ENCODE measurements around the gene RPTOR. TPM values are rescaled to one million over a fixed set of nuclear protein-coding genes. Genes with fewer than 3 reads are reported as not detected.

RPTOR gene
- total and polyA plus RNA-seq, 10 of the 15 experiments (the other 5 are each of a cell fraction or from before 2014, with no cell fraction given): 0.18 to 32.1 (median 7.8) TPM

DNA sequence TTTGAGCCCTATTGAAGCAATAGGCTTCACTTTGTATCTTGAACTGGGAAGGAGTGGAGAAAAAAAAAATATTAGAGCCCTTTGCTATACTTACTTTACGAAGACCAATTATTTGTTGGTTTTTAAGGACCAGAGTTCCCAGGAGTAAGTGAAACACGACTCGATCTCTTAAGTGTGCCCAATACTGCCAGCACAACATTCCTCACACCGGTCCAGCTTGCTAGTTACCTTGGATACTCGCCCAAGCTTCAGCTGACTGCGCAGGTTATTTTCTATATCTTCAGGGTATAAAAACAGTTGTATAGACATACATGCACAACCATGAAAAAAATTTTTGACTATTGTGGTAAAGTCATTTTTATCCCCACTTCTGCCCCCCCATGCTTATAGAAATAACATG, 72.1 kb downstream of the RPTOR start:
- Histone ChIP-seq H4K20me1 (ENCODE audit: control insufficient read depth, insufficient read depth) (no peaks in the 10 kb centered on the region), H3K4me1 (ENCODE audit: control insufficient read depth, insufficient read depth, low read length) (no peaks in the 10 kb centered on the region; the same call in 1 of the 2 replicates), H2AFZ (ENCODE audit: control insufficient read depth, low read depth, low read length) (no peak overlapping the region), H3K9me3 (replicated peaks; ENCODE audit: control insufficient read depth, insufficient read depth, low read length) (no peaks in the 10 kb centered on the region), H3K4me3 (no peak overlapping the region), H3K27ac (ENCODE audit: control insufficient read depth, insufficient read depth) (no peak overlapping the region), H3K79me2 (ENCODE audit: control insufficient read depth, insufficient read depth, low read length) (peaks cover 26% of the 10 kb centered on the region), H3K36me3 (ENCODE audit: control insufficient read depth in 2 of 2, insufficient read depth in 2 of 2, low read length in 1 of 2) (peaks cover 0 to 3% of the 10 kb centered on the region in 2 experiments; a peak in 2 of 4 replicates), H3K9ac (ENCODE audit: control insufficient read depth, insufficient read depth, low read length) (no peak overlapping the region), H3K27me3 (replicated peaks in 1 of 2; ENCODE audit: control insufficient read depth in 2 of 2, insufficient read depth in 2 of 2, low read length in 1 of 2) (no peaks in the 10 kb centered on the region), H3K4me2 (ENCODE audit: control insufficient read depth, insufficient read depth) (no peak overlapping the region)
- ChIA-PET POLR2A (interaction anchor here (0.9 kb wide), 1 partner anchor 72 kb away, joined by 3 read pairs; no protein-coding TSS in a partner anchor), RAD21 (ENCODE audit: unreplicated experiment) (no interaction called here), SMC1A (ENCODE audit: uncharacterized antibody, unreplicated experiment) (no interaction called here), CTCF (no interaction called here)
- intact Hi-C loops (cut with micrococcal nuclease; ENCODE audit: unreplicated experiment) (no loop called here), in situ Hi-C loops (cut with MboI) (no loop called here)
- ATAC-seq (no peak), DNase-seq (ENCODE audit: low read depth, low spot score) (no peak), FAIRE-seq (no peak)
- WGBS (ENCODE audit: insufficient coverage, insufficient replicate concordance, low lambda C conversion rate, missing lambda C conversion rate): 95% methylated on average over 6 of the region's 6 CpGs
- BruUV-seq (replicated peaks): no TSS peak
- TF ChIP-seq, protein P1, sequence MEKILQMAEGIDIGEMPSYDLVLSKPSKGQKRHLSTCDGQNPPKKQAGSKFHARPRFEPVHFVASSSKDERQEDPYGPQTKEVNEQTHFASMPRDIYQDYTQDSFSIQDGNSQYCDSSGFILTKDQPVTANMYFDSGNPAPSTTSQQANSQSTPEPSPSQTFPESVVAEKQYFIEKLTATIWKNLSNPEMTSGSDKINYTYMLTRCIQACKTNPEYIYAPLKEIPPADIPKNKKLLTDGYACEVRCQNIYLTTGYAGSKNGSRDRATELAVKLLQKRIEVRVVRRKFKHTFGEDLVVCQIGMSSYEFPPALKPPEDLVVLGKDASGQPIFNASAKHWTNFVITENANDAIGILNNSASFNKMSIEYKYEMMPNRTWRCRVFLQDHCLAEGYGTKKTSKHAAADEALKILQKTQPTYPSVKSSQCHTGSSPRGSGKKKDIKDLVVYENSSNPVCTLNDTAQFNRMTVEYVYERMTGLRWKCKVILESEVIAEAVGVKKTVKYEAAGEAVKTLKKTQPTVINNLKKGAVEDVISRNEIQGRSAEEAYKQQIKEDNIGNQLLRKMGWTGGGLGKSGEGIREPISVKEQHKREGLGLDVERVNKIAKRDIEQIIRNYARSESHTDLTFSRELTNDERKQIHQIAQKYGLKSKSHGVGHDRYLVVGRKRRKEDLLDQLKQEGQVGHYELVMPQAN (conservative IDR thresholded peaks at IDR 0.05): no peak
- TF ChIP-seq CEBPB (IDR thresholded peaks at IDR 0.05; ENCODE audit: borderline replicate concordance in 1 of 2, low read depth in 2 of 2, low read length in 2 of 2) (no peak), STAT1 (conservative IDR thresholded peaks at IDR 0.05) (no peak), BCL11A (IDR thresholded peaks at IDR 0.05; ENCODE audit: low read depth, low read length) (no peak), CBFB (IDR thresholded peaks at IDR 0.05; ENCODE audit: low read depth) (no peak), STAT3 (IDR thresholded peaks at IDR 0.05; ENCODE audit: low read depth, low read length) (no peak), NRF1 (conservative IDR thresholded peaks at IDR 0.05; ENCODE audit: low read depth, low read length) (no peak), NR2C1 (IDR thresholded peaks at IDR 0.05) (no peak)
- TF ChIP-seq, protein P2, sequence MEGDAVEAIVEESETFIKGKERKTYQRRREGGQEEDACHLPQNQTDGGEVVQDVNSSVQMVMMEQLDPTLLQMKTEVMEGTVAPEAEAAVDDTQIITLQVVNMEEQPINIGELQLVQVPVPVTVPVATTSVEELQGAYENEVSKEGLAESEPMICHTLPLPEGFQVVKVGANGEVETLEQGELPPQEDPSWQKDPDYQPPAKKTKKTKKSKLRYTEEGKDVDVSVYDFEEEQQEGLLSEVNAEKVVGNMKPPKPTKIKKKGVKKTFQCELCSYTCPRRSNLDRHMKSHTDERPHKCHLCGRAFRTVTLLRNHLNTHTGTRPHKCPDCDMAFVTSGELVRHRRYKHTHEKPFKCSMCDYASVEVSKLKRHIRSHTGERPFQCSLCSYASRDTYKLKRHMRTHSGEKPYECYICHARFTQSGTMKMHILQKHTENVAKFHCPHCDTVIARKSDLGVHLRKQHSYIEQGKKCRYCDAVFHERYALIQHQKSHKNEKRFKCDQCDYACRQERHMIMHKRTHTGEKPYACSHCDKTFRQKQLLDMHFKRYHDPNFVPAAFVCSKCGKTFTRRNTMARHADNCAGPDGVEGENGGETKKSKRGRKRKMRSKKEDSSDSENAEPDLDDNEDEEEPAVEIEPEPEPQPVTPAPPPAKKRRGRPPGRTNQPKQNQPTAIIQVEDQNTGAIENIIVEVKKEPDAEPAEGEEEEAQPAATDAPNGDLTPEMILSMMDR (IDR thresholded peaks at IDR 0.05 in 2 of 3, conservative IDR thresholded peaks at IDR 0.05 in 1 of 3; ENCODE audit: control insufficient read depth in 2 of 3, extremely low read depth in 1 of 3, insufficient read depth in 1 of 3, low read depth in 3 of 3, low read length in 3 of 3): no peak
- TF ChIP-seq, protein P3, sequence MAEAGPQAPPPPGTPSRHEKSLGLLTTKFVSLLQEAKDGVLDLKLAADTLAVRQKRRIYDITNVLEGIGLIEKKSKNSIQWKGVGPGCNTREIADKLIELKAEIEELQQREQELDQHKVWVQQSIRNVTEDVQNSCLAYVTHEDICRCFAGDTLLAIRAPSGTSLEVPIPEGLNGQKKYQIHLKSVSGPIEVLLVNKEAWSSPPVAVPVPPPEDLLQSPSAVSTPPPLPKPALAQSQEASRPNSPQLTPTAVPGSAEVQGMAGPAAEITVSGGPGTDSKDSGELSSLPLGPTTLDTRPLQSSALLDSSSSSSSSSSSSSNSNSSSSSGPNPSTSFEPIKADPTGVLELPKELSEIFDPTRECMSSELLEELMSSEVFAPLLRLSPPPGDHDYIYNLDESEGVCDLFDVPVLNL (IDR thresholded peaks at IDR 0.05; ENCODE audit: low read depth, low read length): no peak
- TF ChIP-seq, protein P4, sequence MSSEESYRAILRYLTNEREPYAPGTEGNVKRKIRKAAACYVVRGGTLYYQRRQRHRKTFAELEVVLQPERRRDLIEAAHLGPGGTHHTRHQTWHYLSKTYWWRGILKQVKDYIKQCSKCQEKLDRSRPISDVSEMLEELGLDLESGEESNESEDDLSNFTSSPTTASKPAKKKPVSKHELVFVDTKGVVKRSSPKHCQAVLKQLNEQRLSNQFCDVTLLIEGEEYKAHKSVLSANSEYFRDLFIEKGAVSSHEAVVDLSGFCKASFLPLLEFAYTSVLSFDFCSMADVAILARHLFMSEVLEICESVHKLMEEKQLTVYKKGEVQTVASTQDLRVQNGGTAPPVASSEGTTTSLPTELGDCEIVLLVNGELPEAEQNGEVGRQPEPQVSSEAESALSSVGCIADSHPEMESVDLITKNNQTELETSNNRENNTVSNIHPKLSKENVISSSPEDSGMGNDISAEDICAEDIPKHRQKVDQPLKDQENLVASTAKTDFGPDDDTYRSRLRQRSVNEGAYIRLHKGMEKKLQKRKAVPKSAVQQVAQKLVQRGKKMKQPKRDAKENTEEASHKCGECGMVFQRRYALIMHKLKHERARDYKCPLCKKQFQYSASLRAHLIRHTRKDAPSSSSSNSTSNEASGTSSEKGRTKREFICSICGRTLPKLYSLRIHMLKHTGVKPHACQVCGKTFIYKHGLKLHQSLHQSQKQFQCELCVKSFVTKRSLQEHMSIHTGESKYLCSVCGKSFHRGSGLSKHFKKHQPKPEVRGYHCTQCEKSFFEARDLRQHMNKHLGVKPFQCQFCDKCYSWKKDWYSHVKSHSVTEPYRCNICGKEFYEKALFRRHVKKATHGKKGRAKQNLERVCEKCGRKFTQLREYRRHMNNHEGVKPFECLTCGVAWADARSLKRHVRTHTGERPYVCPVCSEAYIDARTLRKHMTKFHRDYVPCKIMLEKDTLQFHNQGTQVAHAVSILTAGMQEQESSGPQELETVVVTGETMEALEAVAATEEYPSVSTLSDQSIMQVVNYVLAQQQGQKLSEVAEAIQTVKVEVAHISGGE (CRISPR knock-in tag; IDR thresholded peaks at IDR 0.05): no peak
